Measurements from ENCODE around the gene HSF4. TPM values are rescaled to one million over a fixed set of nuclear protein-coding genes. Genes with fewer than 3 reads are reported as not detected.

The HSF4 gene
- total RNA-seq, 1 donor from 2014 or later: 54.0 TPM

GRCh38 chr16:67166598-67167168, 2.1 kb downstream of the HSF4 start:
- Mint-ChIP-seq H3K27me3 (peaks cover 13% of the 10 kb centered on the region), H3K4me3 (peak overlapping the region; percentile 70), H3K36me3 (ENCODE audit: low read depth) (peaks cover 28% of the 10 kb centered on the region), H3K9me3 (no peaks in the 10 kb centered on the region), H3K27ac (peak overlapping the region; percentile 40), H3K4me1 (peaks cover 57% of the 10 kb centered on the region)
- intact Hi-C loops (cut with micrococcal nuclease): no loop called here
- DNase-seq: peak; percentile 64

- peaks cover 54% of the 10 kb centered on the region for H3K4me1 Mint-ChIP-seq
Observed at GRCh38 chr16:67167588-67167987, 3.0 kb downstream of the HSF4 start.

GRCh38 chr16:67169011-67169451, 4.5 kb downstream of the HSF4 start:
- Mint-ChIP-seq H3K4me1 (peaks cover 63% of the 10 kb centered on the region), H3K27me3 (peaks cover 13% of the 10 kb centered on the region), H3K4me3 (peak overlapping the region; percentile 86), H3K27ac (peak overlapping the region; percentile 25), H3K36me3 (ENCODE audit: low read depth) (peaks cover 26% of the 10 kb centered on the region), H3K9me3 (no peaks in the 10 kb centered on the region)
- intact Hi-C loops (cut with micrococcal nuclease): no loop called here
- no peak for DNase-seq

More at GRCh38 chr16:67167588-67167987, 3.0 kb downstream of the HSF4 start:
- Mint-ChIP-seq H3K36me3 (ENCODE audit: low read depth) (peaks cover 22% of the 10 kb centered on the region), H3K27me3 (peaks cover 13% of the 10 kb centered on the region), H3K27ac (peak overlapping the region; percentile 34), H3K4me3 (peak overlapping the region; percentile 8), H3K9me3 (no peaks in the 10 kb centered on the region)
- intact Hi-C loops (cut with micrococcal nuclease): no loop called here
- no peak for DNase-seq

GRCh38 chr16:67169642-67170167, 5.2 kb downstream of the HSF4 start:
- Mint-ChIP-seq H3K4me1 (peaks cover 61% of the 10 kb centered on the region), H3K36me3 (ENCODE audit: low read depth) (peaks cover 23% of the 10 kb centered on the region), H3K4me3 (peak overlapping the region; percentile 86), H3K9me3 (no peaks in the 10 kb centered on the region), H3K27me3 (peaks cover 13% of the 10 kb centered on the region), H3K27ac (peak overlapping the region; percentile 90)
- DNase-seq: peak; percentile 86
- intact Hi-C loops (cut with micrococcal nuclease): loop anchor here (1.0 kb wide), 2 partner anchors 8 to 14 kb away; partner anchors contain the start of gene MATCAP1

- intact Hi-C loops (cut with micrococcal nuclease): loop anchor here (1.0 kb wide), 2 partner anchors 9 to 13 kb away; partner anchors contain the start of gene MATCAP1
- peak; percentile 92 for DNase-seq
- Mint-ChIP-seq H3K4me3 (peak within 1 kb of the TSS; percentile 86), H3K9me3 (no peaks in the 10 kb centered on the region), H3K36me3 (ENCODE audit: low read depth) (peaks cover 20% of the 10 kb centered on the region), H3K4me1 (peaks cover 61% of the 10 kb centered on the region), H3K27ac (peak within 1 kb of the TSS; percentile 90), H3K27me3 (peaks cover 8% of the 10 kb centered on the region)
Observed at GRCh38 chr16:67170168-67170948, 5.8 kb downstream of the HSF4 start, which contains the start of gene NOL3. Gene NOL3 (plus strand): TSS chr16:67170538.

GRCh38 chr16:67170949-67171649, 6.6 kb downstream of the HSF4 start:
- peaks cover 6% of the 10 kb centered on the region for H3K27me3 Mint-ChIP-seq
- peak overlapping the region; percentile 69 for H3K27ac Mint-ChIP-seq
- no peak for DNase-seq
- peaks cover 64% of the 10 kb centered on the region for H3K4me1 Mint-ChIP-seq
- no peaks in the 10 kb centered on the region for H3K9me3 Mint-ChIP-seq
- H3K36me3 Mint-ChIP-seq (ENCODE audit: low read depth): peaks cover 22% of the 10 kb centered on the region
- intact Hi-C loops (cut with micrococcal nuclease): loop anchor here (1.0 kb wide), 2 partner anchors 10 to 12 kb away; partner anchors contain the start of gene MATCAP1
- peak overlapping the region; percentile 86 for H3K4me3 Mint-ChIP-seq

GRCh38 chr16:67173323-67173722, 8.8 kb downstream of the HSF4 start:
- H3K27ac Mint-ChIP-seq: peak overlapping the region; percentile 88
- H3K36me3 Mint-ChIP-seq (ENCODE audit: low read depth): peaks cover 21% of the 10 kb centered on the region
- H3K4me3 Mint-ChIP-seq: peak overlapping the region; percentile 94
- no peak for DNase-seq
- H3K27me3 Mint-ChIP-seq: no peaks in the 10 kb centered on the region
- H3K4me1 Mint-ChIP-seq: peaks cover 61% of the 10 kb centered on the region
- H3K9me3 Mint-ChIP-seq: no peaks in the 10 kb centered on the region
- intact Hi-C loops (cut with micrococcal nuclease): no loop called here

- intact Hi-C loops (cut with micrococcal nuclease): loop anchor here (1.0 to 2.0 kb wide), 2 partner anchors 9 to 13 kb away; partner anchors contain the start of gene MATCAP1
- peak; percentile 94 for DNase-seq
- Mint-ChIP-seq H3K27ac (peak overlapping the region; percentile 88), H3K27me3 (no peaks in the 10 kb centered on the region), H3K4me1 (peaks cover 62% of the 10 kb centered on the region), H3K36me3 (ENCODE audit: low read depth) (peaks cover 21% of the 10 kb centered on the region), H3K4me3 (peak overlapping the region; percentile 94), H3K9me3 (no peaks in the 10 kb centered on the region)
Observed at GRCh38 chr16:67173808-67174705, 9.5 kb downstream of the HSF4 start.

- Mint-ChIP-seq H3K4me3 (peak overlapping the region; percentile 94), H3K36me3 (ENCODE audit: low read depth) (peaks cover 22% of the 10 kb centered on the region), H3K27ac (no peak overlapping the region), H3K4me1 (peaks cover 63% of the 10 kb centered on the region), H3K27me3 (no peaks in the 10 kb centered on the region), H3K9me3 (no peaks in the 10 kb centered on the region)
- no peak for DNase-seq
- intact Hi-C loops (cut with micrococcal nuclease): loop anchor here (1.0 to 2.0 kb wide), 2 partner anchors 9 to 14 kb away; partner anchors contain the start of gene MATCAP1
Observed at GRCh38 chr16:67174706-67175231, 10.2 kb downstream of the HSF4 start.

- intact Hi-C loops (cut with micrococcal nuclease): no loop called here
- Mint-ChIP-seq H3K36me3 (ENCODE audit: low read depth) (peaks cover 22% of the 10 kb centered on the region), H3K27ac (no peak overlapping the region), H3K4me3 (peak overlapping the region; percentile 74), H3K4me1 (peaks cover 50% of the 10 kb centered on the region), H3K27me3 (no peaks in the 10 kb centered on the region), H3K9me3 (no peaks in the 10 kb centered on the region)
- DNase-seq: no peak
Observed at GRCh38 chr16:67176662-67177061, 12.1 kb downstream of the HSF4 start.

GRCh38 chr16:67177743-67178699, 13.5 kb downstream of the HSF4 start:
- peaks cover 43% of the 10 kb centered on the region for H3K4me1 Mint-ChIP-seq

More at GRCh38 chr16:67177743-67178699, 13.5 kb downstream of the HSF4 start:
- intact Hi-C loops (cut with micrococcal nuclease): no loop called here
- Mint-ChIP-seq H3K36me3 (ENCODE audit: low read depth) (peaks cover 21% of the 10 kb centered on the region), H3K27me3 (no peaks in the 10 kb centered on the region), H3K9me3 (no peaks in the 10 kb centered on the region), H3K4me3 (peak overlapping the region; percentile 74), H3K27ac (no peak overlapping the region)
- DNase-seq: peak; percentile 90

Measured in activated CD4-positive, alpha-beta T cell treated with anti-CD3 and anti-CD28 coated beads, Interleukin-2, amount 10 ng/mL, durations not matched to agents 24 days and 14 days (primary cell).